Measurements from ENCODE around the gene MPST. TPM values are rescaled to one million over a fixed set of nuclear protein-coding genes. Genes with fewer than 3 reads are reported as not detected.
A peak's percentile ranks its signal among the peaks of the same experiment; 100 is the strongest.

MPST gene
- total and polyA plus RNA-seq, 8 donors = 46.4 to 161 (median 51.6) TPM

DNA sequence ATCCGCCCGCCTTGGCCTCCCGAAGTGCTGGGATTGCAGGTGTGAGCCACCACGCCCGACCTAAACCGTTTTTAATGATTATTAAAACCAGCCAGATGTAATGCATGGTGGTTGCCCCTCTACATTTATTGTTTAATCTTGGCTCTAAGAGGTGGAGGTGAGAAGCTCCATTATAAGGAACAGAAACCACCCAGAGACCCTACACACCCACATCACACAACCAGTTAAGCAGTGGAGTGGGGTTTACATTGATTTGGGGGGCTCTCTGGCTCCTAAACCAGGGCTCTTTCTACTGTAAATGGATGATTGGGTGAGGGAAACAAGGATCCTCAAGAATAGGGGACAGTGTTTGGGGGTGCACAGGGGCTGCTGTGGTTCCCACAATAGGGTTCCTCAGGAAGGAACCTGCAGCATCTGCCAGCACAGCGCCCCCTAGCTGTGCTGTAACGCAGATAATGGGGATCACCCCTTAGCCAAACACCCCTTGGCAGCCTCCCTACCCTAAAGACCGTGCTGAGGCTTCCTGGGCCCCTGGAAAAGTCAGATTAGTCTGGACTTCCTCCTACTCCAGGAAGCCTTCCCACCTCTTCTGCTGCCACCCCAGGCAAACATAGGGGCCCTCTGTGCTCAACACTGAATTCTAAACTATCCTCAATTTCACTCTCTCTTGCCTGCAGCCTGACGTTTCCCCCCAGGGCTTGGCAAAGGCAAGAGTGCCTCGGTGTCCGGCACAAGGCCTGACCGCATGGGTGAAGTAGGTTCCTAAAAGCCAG lies 2.4 kb downstream of the MPST start:
- no peaks in the 10 kb centered on the region for H3K27me3 ChIP-seq
- no peak for FAIRE-seq
- ATAC-seq = no peak
- H3K27ac ChIP-seq = peak overlapping the region in 1 of 4 donors; percentile 3
- peak in 2 of 6 donors; percentile 63 to 76 for DNase-seq
- intact Hi-C loops (cut with DNase I) = no loop called here
- H3K36me3 ChIP-seq = peaks cover 0 to 6% (median 0%) of the 10 kb centered on the region in 3 donors
- 55 to 63% methylated on average over 13 of the region's 13 CpGs for WGBS, 2 donors
- no peaks in the 10 kb centered on the region for H3K9me3 ChIP-seq
- TF ChIP-seq, protein P1, sequence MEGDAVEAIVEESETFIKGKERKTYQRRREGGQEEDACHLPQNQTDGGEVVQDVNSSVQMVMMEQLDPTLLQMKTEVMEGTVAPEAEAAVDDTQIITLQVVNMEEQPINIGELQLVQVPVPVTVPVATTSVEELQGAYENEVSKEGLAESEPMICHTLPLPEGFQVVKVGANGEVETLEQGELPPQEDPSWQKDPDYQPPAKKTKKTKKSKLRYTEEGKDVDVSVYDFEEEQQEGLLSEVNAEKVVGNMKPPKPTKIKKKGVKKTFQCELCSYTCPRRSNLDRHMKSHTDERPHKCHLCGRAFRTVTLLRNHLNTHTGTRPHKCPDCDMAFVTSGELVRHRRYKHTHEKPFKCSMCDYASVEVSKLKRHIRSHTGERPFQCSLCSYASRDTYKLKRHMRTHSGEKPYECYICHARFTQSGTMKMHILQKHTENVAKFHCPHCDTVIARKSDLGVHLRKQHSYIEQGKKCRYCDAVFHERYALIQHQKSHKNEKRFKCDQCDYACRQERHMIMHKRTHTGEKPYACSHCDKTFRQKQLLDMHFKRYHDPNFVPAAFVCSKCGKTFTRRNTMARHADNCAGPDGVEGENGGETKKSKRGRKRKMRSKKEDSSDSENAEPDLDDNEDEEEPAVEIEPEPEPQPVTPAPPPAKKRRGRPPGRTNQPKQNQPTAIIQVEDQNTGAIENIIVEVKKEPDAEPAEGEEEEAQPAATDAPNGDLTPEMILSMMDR (IDR thresholded peaks at IDR 0.05) = peak; percentile 38 to 64 (median 58)
- peaks cover 20 to 47% (median 21%) of the 10 kb centered on the region in 3 donors for H3K4me1 ChIP-seq
- H3K4me3 ChIP-seq = no peak overlapping the region

DNA sequence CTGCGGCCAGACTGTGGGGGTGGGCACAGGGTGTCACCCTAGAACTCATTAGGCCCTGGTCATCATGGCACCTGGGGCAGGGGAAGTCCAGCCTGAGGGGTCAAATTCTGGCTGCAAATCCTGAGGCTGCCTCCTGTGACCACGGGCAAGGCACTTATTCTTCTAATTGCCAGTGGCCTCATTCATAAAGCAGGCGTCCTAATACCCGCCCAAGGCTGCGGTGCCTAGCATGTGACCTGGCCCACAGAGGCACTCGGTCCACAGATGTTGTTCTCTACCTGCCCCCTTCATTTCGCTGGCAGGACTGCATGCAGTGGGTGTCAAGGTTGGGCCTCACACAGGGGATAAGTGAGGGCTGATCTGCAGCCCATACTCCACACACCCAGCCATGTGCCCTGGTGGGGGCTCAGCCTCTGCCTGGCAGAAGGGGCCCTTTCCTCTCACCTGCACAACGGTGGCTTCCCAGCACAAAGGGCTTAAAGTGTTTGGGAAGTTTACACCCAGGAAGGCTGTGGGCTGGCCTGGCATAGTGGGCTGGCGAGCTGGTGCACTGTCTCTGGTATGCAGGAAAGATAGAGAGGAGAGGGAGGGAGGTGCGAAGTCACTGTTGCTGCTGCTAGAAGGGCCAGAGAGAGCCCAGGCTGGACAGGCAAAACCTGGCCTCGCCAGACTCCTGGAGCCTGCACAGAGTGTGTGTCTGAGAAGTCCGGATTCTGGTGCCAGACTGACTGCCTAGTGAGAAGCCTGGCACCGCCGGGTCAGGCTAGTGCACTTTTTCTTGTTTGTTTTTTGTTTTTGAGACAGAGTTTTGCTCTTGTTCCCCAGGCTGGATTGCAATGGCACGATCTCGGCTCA lies 3.2 kb downstream of the MPST start:
- FAIRE-seq (no peak), DNase-seq (no peak), ATAC-seq (no peak)
- no peak overlapping the region for H3K4me3 ChIP-seq
- TF ChIP-seq, protein P1 (IDR thresholded peaks at IDR 0.05) = no peak
- H3K4me1 ChIP-seq = peaks cover 17 to 42% (median 19%) of the 10 kb centered on the region in 3 donors
- intact Hi-C loops (cut with DNase I) = no loop called here
- H3K9me3 ChIP-seq = no peaks in the 10 kb centered on the region
- peak overlapping the region in 1 of 4 donors; percentile 3 for H3K27ac ChIP-seq
- no peaks in the 10 kb centered on the region for H3K27me3 ChIP-seq
- peaks cover 0 to 14% (median 0%) of the 10 kb centered on the region in 3 donors for H3K36me3 ChIP-seq
- WGBS, 2 donors = 57 to 62% methylated on average over 16 of the region's 16 CpGs

DNA sequence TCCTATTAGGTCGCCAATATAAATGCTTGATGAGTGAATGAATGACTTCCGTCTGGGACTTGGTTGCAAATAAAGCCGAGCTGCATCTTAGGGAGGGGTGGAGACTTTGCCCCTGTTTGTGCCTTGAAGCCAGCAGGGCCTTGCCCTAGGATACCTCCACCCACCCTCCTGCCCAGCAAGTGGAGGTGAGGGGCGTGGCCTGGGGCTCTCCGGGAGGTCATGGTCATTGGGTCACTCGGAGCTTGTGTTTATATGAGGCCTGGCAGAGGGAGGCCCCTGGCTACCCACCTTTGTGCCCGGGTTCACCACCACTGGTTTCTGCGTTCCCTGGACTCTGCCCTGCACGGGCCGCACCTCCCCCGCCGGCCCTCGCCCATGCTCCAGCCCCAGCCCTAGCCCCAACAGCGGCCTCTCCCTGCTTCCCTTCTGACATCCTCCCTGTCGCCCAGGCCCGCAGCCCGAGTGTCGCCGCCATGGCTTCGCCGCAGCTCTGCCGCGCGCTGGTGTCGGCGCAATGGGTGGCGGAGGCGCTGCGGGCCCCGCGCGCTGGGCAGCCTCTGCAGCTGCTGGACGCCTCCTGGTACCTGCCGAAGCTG lies 4.3 kb downstream of the MPST start:
- H3K36me3 ChIP-seq = peaks cover 0 to 17% (median 0%) of the 10 kb centered on the region in 3 donors
- H3K9me3 ChIP-seq = no peaks in the 10 kb centered on the region
- WGBS, 2 donors = 92 to 94% methylated on average over 30 to 34 of the region's 34 CpGs
- intact Hi-C loops (cut with DNase I) = no loop called here
- no peak for ATAC-seq
- DNase-seq = peak in 1 of 6 donors; percentile 34
- H3K4me1 ChIP-seq = peaks cover 11 to 35% (median 12%) of the 10 kb centered on the region in 3 donors
- no peak overlapping the region for H3K4me3 ChIP-seq
- TF ChIP-seq, protein P1 (IDR thresholded peaks at IDR 0.05) = no peak
- FAIRE-seq = no peak
- no peak overlapping the region for H3K27ac ChIP-seq
- no peaks in the 10 kb centered on the region for H3K27me3 ChIP-seq

DNA sequence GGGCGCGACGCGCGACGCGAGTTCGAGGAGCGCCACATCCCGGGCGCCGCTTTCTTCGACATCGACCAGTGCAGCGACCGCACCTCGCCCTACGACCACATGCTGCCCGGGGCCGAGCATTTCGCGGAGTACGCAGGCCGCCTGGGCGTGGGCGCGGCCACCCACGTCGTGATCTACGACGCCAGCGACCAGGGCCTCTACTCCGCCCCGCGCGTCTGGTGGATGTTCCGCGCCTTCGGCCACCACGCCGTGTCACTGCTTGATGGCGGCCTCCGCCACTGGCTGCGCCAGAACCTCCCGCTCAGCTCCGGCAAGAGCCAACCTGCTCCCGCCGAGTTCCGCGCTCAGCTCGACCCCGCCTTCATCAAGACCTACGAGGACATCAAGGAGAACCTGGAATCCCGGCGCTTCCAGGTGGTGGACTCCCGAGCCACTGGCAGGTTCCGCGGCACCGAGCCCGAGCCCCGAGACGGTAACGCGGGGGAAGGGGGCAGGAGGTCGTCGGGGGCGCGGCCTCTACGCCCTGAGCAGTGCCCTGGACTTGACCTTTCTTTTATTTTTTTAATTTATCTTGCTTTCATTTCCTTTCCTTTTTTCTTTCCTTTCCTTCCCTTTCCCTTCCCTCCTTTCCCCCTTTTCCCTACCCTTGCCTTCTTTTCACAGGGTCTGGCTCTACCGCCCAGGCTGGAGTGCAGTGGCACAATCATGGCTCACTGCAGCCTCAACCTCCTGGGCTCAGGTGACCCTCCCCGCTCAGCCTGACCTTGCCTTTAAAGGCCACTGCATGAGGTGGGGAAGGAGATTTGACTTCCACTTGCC lies 5.0 kb downstream of the MPST start:
- no peaks in the 10 kb centered on the region for H3K9me3 ChIP-seq
- no peak overlapping the region for H3K27ac ChIP-seq
- TF ChIP-seq, protein P1 (IDR thresholded peaks at IDR 0.05) = no peak
- WGBS, 2 donors = 91% methylated on average over 71 of the region's 71 CpGs
- intact Hi-C loops (cut with DNase I) = no loop called here
- DNase-seq (peak in 1 of 6 donors; percentile 29), FAIRE-seq (no peak), ATAC-seq (no peak)
- no peak overlapping the region for H3K4me3 ChIP-seq
- H3K4me1 ChIP-seq = peaks cover 11 to 35% (median 12%) of the 10 kb centered on the region in 3 donors
- H3K27me3 ChIP-seq = no peaks in the 10 kb centered on the region
- peaks cover 0 to 23% (median 4%) of the 10 kb centered on the region in 3 donors for H3K36me3 ChIP-seq

All from pancreas (tissue), 10 donors.